ENCODE measurements around the gene DAD1.
A peak's percentile ranks its signal among the peaks of the same experiment; 100 is the strongest.

Gene DAD1

GRCh38 chr14:22593601-22594000 lies 4.6 kb upstream of the DAD1 start:
- no peak for TF ChIP-seq CTCF (IDR thresholded peaks at IDR 0.05; ENCODE audit: borderline replicate concordance, insufficient read depth, low read depth, low read length)
- H3K4me3 ChIP-seq (ENCODE audit: low read depth, low read length), result no peak overlapping the region

GRCh38 chr14:22593189-22593588 lies 4.2 kb upstream of the DAD1 start:
- TF ChIP-seq CTCF (IDR thresholded peaks at IDR 0.05; ENCODE audit: borderline replicate concordance, insufficient read depth, low read depth, low read length), result no peak
- no peak overlapping the region for H3K4me3 ChIP-seq (ENCODE audit: low read depth, low read length)

- H3K4me3 ChIP-seq (ENCODE audit: low read depth, low read length), result peak overlapping the region; percentile 35
- TF ChIP-seq CTCF (IDR thresholded peaks at IDR 0.05; ENCODE audit: borderline replicate concordance, insufficient read depth, low read depth, low read length), result no peak
Observed at GRCh38 chr14:22588526-22589095, 413 bp downstream of the DAD1 start.

- peak overlapping the region; percentile 35 for H3K4me3 ChIP-seq (ENCODE audit: low read depth, low read length)
Observed at GRCh38 chr14:22587677-22588422, 1.2 kb downstream of the DAD1 start.

- TF ChIP-seq CTCF (IDR thresholded peaks at IDR 0.05; ENCODE audit: borderline replicate concordance, insufficient read depth, low read depth, low read length), result no peak
- H3K4me3 ChIP-seq (ENCODE audit: low read depth, low read length), result no peak overlapping the region
Observed at GRCh38 chr14:22587247-22587646, 1.8 kb downstream of the DAD1 start.

GRCh38 chr14:22583994-22584393 lies 5.0 kb downstream of the DAD1 start:
- H3K4me3 ChIP-seq (ENCODE audit: low read depth, low read length), result no peak overlapping the region
- no peak for TF ChIP-seq CTCF (IDR thresholded peaks at IDR 0.05; ENCODE audit: borderline replicate concordance, insufficient read depth, low read depth, low read length)

- H3K4me3 ChIP-seq (ENCODE audit: low read depth, low read length), result no peak overlapping the region
- TF ChIP-seq CTCF (IDR thresholded peaks at IDR 0.05; ENCODE audit: borderline replicate concordance, insufficient read depth, low read depth, low read length), result no peak
Observed at GRCh38 chr14:22580625-22581024, 8.4 kb downstream of the DAD1 start.

Measured in GM12875 (cell line).